ENCODE data around the gene PLSCR1.

PLSCR1 gene

GRCh38 chr3:146470425-146470990 lies 73.9 kb downstream of the PLSCR1 start:
- no peak for DNase-seq

- DNase-seq, result no peak
Measured at GRCh38 chr3:146469150-146470017, 75.0 kb downstream of the PLSCR1 start, which contains the start of gene PLSCR2. Gene PLSCR2, minus strand, starts transcription at chr3:146469561. Its CDS starts 9,657 bp downstream, at chr3:146459904.

GRCh38 chr3:146468671-146469149 lies 75.7 kb downstream of the PLSCR1 start:
- DNase-seq, result no peak

GRCh38 chr3:146468234-146468633 lies 76.2 kb downstream of the PLSCR1 start:
- no peak for DNase-seq

- no peak for DNase-seq
Measured at GRCh38 chr3:146466604-146467003, 77.8 kb downstream of the PLSCR1 start.

- no peak for DNase-seq
Measured at GRCh38 chr3:146465693-146466465, 78.5 kb downstream of the PLSCR1 start.
